Inflammatory macrophage (primary cell): ENCODE data around the gene ABI3.
A peak's percentile ranks its signal among the peaks of the same experiment; 100 is the strongest.

ENCODE experiments used
- DNase-seq, 2 donors: peaks; one replicate each; pipeline ENCODE4 v3.0.0-alpha.2; 2020 to 2022

Gene ABI3

GRCh38 chr17:49197346-49197998 lies 13.0 kb upstream of the ABI3 start:
- DNase-seq = no peak

GRCh38 chr17:49198211-49198610 lies 12.3 kb upstream of the ABI3 start:
- DNase-seq = peak; percentile 44 to 62

GRCh38 chr17:49200423-49201083 lies 10.0 kb upstream of the ABI3 start:
- DNase-seq = no peak

GRCh38 chr17:49201481-49201927 lies 9.0 kb upstream of the ABI3 start:
- DNase-seq = no peak

GRCh38 chr17:49203796-49204195 lies 6.7 kb upstream of the ABI3 start:
- no peak for DNase-seq

GRCh38 chr17:49204516-49204915 lies 6.0 kb upstream of the ABI3 start:
- DNase-seq = peak in 1 of 2 donors; percentile 28

- no peak for DNase-seq
These were observed 1.4 kb upstream of the ABI3 start for GRCh38 chr17:49209061-49209571.

- no peak for DNase-seq
These were observed 2.9 kb downstream of the ABI3 start for GRCh38 chr17:49213399-49213798.

GRCh38 chr17:49213847-49214246 lies 3.3 kb downstream of the ABI3 start:
- no peak for DNase-seq

- DNase-seq = no peak
These were observed 4.3 kb downstream of the ABI3 start for GRCh38 chr17:49214676-49215360.

GRCh38 chr17:49216482-49216881 lies 6.0 kb downstream of the ABI3 start:
- DNase-seq = no peak

- peak; percentile 89 to 93 for DNase-seq
These were observed 6.6 kb downstream of the ABI3 start for GRCh38 chr17:49216953-49217650.

- DNase-seq = peak; percentile 96
These were observed 7.3 kb downstream of the ABI3 start for GRCh38 chr17:49217651-49218413.

- peak; percentile 88 to 90 for DNase-seq
These were observed 8.7 kb downstream of the ABI3 start for GRCh38 chr17:49218941-49219913.

- DNase-seq = no peak
These were observed 9.5 kb downstream of the ABI3 start for GRCh38 chr17:49219987-49220386.

GRCh38 chr17:49223168-49223516 lies 12.6 kb downstream of the ABI3 start:
- no peak for DNase-seq

GRCh38 chr17:49223517-49224197 lies 13.2 kb downstream of the ABI3 start:
- DNase-seq = peak; percentile 52 to 60

- DNase-seq = no peak
These were observed 13.9 kb downstream of the ABI3 start for GRCh38 chr17:49224198-49224996.

- DNase-seq = no peak
These were observed 14.5 kb downstream of the ABI3 start for GRCh38 chr17:49224997-49225337.
